ELF-1 (cell line): ENCODE data around the gene LAMA1.
"Not testable (repeated sequence)": the region's sequence is repeated elsewhere in the genome, so short reads cannot be mapped to it uniquely, and the experiment has no call there.

Experiments used
- DNase-seq: peaks from one replicate; pipeline ENCODE4 v3.0.0-alpha.2; 2016; ENCODE audit warnings: low read depth, low spot score

The LAMA1 gene, protein sequence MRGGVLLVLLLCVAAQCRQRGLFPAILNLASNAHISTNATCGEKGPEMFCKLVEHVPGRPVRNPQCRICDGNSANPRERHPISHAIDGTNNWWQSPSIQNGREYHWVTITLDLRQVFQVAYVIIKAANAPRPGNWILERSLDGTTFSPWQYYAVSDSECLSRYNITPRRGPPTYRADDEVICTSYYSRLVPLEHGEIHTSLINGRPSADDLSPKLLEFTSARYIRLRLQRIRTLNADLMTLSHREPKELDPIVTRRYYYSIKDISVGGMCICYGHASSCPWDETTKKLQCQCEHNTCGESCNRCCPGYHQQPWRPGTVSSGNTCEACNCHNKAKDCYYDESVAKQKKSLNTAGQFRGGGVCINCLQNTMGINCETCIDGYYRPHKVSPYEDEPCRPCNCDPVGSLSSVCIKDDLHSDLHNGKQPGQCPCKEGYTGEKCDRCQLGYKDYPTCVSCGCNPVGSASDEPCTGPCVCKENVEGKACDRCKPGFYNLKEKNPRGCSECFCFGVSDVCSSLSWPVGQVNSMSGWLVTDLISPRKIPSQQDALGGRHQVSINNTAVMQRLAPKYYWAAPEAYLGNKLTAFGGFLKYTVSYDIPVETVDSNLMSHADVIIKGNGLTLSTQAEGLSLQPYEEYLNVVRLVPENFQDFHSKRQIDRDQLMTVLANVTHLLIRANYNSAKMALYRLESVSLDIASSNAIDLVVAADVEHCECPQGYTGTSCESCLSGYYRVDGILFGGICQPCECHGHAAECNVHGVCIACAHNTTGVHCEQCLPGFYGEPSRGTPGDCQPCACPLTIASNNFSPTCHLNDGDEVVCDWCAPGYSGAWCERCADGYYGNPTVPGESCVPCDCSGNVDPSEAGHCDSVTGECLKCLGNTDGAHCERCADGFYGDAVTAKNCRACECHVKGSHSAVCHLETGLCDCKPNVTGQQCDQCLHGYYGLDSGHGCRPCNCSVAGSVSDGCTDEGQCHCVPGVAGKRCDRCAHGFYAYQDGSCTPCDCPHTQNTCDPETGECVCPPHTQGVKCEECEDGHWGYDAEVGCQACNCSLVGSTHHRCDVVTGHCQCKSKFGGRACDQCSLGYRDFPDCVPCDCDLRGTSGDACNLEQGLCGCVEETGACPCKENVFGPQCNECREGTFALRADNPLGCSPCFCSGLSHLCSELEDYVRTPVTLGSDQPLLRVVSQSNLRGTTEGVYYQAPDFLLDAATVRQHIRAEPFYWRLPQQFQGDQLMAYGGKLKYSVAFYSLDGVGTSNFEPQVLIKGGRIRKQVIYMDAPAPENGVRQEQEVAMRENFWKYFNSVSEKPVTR (N-terminal part only)

GRCh38 chr18:7117390-7118355 lies at the start of gene LAMA1:
TSS of gene LAMA1 (minus strand) at chr18:7117797. CDS start at chr18:7117720, 77 bp downstream.
- peak; percentile 46 for DNase-seq

DNA sequence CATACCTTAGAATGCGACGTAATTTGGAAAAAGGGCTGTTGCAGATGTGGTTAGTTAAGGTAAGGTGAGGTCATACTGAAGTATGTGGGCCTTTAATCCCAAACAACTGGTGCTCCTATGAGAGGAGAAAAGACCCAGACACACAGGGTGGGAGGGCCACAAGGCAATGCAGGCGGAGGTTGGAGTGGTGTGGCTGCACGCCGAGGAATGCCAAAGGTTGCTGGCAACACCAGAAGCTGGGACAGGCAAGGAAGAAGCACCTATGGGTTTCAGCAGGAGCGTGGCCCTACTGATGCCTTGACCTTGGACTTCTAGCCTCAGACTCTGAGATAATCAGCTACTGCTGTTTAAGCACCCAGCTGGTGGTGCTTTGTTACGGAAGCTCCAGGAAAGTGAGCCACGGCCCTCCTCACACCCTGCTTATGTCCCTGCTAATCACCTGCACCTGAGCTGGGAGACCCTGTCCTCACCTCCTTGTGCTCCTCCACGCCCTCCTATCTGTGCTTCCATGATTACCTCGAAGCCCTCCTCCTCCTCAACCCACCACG lies 48.3 kb upstream of the LAMA1 start:
- DNase-seq: no peak

- no peak for DNase-seq
Measured at GRCh38 chr18:7164323-7165004, 46.9 kb upstream of the LAMA1 start.

DNA sequence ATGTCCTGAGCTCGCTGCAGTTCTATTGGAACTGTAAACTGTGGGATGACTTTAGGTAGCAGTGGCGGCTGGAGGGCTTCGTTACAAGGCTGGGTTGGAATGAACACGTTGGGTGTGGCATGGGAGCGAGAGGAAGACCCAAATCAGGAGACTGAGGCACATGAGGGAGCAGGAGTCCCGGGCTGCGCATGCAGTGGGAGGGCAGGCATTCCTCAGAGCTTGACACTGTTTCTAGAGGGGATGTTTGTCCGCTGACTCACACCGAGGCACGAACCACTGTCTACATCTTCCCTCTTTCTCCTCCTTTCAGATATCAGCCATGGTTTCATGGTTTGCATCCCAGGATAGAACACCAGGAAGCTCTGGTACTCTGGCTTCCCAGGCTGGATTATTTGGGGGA lies 40.6 kb upstream of the LAMA1 start:
- peak; percentile 80 for DNase-seq

DNA sequence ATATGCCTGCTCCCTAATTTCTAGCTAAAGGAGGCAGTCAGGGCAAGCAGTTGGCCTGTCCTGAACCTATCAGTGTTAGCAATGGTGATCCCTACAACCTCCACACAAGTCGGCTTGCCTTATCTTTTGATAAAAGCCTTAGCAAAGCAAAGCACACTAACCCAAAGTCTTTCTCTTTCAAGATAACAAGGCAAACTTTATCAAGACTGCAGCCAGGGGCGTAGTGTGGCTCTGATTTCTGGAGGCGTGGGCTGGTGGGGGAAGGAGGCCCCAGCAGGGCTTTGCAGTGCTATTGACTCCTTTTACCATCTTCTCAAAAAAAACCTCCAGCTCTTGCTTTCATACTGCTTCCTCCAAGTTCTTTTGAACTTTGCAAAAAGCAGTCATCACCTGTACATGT lies 40.2 kb upstream of the LAMA1 start:
- peak; percentile 56 for DNase-seq

- DNase-seq: no peak
Measured at GRCh38 chr18:7155887-7156286, 38.3 kb upstream of the LAMA1 start.

DNA sequence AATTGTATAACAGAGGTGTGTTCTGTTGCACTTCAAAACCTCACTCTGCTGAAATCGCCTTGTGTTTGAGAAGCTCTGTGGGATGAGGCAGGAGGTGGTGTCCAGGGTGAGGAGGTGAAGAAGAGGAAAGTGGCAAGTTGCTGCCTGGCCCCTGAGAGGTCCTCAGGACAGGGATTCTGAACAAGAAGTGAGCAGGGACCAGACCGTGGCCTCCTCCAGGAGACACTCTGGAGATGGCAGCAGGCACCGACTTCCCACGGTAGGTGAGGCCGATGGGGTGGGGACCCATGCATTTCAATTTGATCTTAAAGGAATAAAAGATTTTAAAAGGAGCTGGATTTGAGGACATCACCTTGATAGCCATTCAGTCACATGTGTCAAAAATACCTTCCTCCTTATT lies 37.5 kb upstream of the LAMA1 start:
- DNase-seq: no peak

DNA sequence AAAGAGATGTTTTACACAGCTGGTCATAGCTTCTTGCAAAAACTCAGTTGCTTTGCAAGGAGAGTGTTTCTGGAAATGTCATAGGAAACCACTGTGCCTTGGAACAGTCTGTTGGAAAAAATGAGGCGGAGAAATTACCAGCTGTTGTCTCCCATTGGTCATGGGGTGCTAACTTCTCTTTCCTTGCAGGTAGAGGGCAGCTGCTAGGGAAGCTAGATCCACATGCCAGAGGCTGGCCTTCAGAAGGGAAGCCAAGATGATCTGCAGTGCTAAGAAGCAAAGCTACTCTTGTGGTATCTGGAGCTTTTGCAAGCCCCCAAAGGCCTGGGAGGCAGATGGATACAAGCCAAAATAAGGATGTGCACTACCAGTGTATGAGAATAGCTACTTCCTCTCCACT lies 34.8 kb upstream of the LAMA1 start:
- DNase-seq: no peak

DNA sequence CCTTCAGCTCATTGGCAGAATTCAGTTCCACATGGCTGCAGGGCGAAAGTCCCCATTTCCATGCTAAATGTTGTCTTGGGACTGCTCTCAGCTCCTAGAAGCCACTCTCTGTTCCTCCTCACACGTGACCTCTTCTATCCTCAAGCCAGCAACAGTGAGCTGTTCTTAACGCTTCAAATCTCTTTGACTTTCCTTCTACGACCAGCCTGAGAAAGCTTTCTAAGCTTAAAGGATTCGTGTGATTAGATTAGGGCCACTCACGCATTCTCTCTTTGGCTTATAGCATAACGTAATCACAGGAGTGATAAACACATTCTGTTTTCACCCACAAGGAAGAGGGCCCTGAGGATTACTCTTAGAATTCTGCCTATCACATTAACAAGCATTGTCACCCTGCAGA lies 29.8 kb upstream of the LAMA1 start:
- peak; percentile 76 for DNase-seq

DNA sequence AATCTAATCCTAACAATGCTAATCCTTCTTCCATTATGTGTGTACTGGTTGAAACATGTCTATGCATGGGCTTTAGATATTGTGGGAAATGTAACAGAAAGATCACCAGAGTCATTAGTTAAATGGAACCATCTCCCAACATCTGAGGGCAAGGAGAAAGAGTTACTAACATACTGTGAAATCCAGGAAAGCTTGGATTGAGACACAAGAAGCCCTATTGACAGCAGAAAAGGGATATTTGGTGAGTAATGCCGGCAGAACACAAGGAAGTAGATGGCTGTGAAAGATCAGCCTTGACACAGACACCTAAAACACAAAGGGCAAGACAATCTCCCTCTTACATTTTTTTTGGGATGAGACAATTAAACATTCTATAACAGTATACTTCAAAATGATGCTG lies 28.5 kb upstream of the LAMA1 start:
- no peak for DNase-seq

- not testable (repeated sequence) for DNase-seq
Measured at GRCh38 chr18:7144921-7145320, 27.3 kb upstream of the LAMA1 start.

DNA sequence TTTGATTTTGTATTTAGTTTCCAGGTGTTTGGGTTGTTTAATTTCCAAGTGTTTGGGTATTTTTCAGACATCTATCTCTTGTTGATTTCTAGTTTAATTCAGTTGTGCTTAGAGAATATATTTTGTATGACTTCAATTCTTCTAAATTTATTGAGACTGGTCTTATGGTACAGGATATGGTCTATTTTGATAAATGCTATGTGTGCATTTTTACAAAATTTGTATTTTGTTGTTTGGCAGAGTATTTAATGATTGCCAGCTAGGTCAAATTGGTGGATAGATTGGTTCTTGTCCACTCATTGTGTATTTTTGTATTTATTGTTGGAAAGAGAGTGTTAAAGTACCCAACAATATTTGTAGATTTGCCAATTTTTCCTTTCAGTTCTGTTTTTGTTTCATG lies 23.7 kb upstream of the LAMA1 start:
- DNase-seq: no peak

- no peak for DNase-seq
Measured at GRCh38 chr18:7139409-7139808, 21.8 kb upstream of the LAMA1 start.

- no peak for DNase-seq
Measured at GRCh38 chr18:7133181-7133580, 15.6 kb upstream of the LAMA1 start.

DNA sequence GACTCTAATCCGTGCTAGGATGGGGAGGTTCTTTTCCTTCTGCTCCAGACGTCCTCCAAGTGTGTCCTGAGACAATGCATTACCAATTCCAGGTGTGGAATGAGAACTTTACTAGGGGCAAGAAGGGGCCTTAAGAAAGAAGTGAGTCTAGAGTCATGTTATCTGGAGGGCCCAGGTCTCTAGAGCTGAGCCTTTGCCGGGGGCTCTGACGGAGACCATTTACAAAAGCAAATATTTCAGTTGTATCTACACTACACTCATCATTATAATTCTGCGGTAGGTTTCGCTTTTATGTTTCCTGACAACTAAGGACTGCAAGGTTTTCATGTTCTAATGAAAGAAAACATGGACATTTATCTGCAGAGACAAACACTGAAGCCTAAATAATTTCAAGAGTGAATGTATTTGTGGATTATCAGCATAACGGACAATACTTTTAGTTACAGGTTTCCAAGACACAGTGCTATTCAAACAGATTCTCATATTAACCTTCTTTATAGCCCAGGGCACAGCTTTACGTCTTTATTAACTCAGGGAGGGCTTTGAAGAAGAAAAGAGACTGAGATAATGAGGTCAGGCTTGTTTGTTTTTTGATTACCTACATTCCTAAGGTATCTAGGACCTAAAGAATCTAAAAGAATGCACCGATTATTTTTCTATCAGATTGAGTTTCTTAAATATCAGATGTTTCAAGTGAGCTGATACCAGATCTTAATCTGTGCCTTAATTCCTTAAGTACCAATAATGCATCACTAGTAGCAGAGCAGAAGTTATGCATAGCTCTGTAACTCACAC lies 15.0 kb upstream of the LAMA1 start:
- no peak for DNase-seq

GRCh38 chr18:7122376-7122775 lies 4.8 kb upstream of the LAMA1 start:
- no peak for DNase-seq

DNA sequence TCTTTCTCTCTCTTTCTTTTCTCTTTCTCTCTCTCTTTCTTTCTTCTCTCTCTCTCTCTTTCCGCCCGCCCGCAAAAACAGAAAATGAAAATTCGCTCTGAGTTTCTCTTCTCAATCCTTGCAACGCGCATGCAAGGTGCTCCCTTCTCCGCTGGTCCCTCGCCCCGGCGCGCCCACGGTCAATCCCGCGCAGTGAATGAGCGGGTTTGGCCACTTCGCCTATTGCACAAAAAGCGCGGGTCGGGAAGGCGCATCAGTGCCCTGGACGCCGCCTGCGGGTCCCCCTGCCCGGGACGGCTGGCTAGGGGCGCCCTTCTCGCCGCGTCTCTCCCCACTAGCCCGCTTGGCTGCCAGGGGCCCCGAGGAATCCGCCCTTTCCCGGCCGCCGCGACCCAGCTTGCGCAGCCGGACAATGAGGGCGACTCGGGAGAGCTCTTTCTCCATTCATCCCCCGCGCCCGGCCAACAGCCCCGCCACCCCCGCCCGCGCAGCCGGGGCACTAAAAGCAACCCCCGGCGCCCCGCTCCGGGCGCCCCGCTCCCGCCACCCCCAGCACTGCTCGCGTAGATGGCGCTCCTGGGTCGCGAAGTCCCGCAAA lies 706 bp downstream of the LAMA1 start:
- peak; percentile 41 for DNase-seq

DNA sequence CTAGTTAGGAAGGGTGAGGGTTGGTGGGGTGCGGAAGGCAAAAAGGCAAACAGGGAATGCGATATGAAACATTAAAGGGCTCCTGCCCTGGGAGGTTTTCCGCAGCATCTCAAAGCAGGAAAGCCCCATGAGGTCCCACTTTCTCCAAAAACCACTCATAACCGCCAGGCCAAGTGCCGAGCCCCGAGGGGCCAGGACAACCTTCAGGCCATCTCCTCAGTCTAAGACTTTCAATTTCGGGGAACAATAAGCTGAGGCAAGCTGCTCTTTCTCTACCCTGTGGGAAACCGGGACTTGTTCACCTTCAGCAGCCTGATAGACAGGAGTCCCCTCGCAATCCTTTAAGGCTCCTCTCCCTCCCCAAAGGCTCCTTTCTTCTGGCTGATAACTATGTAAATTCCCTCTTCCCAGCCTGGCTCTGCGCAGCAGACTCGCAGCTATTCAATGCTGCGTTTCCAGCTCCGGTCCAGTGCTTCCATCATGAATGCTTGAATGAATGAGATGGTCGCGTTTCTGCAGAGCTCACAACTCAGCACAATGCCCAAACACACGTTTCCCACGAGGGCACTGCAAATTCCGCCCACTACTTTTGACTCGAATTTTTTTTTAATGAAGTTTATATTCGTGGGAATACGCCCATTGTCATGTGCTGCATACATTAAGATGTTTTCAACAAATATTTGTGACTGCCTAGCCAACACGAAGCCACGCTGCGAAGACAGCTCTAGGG lies 1.4 kb downstream of the LAMA1 start:
- peak; percentile 73 for DNase-seq
